HG03060 (cell line): ENCODE results near the gene LDLRAD4.
"Not testable (repeated sequence)": the region's sequence is repeated elsewhere in the genome, so short reads cannot be mapped to it uniquely, and the experiment has no call there.

Experiments
- ATAC-seq: cut with Tn5 transposase; IDR thresholded peaks from one replicate; pipeline ENCODE4 v1.9.1; 2021; ENCODE audit warnings: low read depth, moderate number of reproducible peaks; ENCODE audit not compliant: unreplicated experiment

LDLRAD4 gene

GRCh38 chr18:13320891-13321425 is 102.4 kb downstream of the LDLRAD4 start:
- ATAC-seq, result no peak

- no peak for ATAC-seq
These were observed 103.4 kb downstream of the LDLRAD4 start for GRCh38 chr18:13321923-13322322.

GRCh38 chr18:13323186-13323585 is 104.6 kb downstream of the LDLRAD4 start:
- ATAC-seq, result no peak

GRCh38 chr18:13324880-13325279 is 106.3 kb downstream of the LDLRAD4 start:
- ATAC-seq, result no peak

GRCh38 chr18:13328213-13328612 is 109.7 kb downstream of the LDLRAD4 start:
- ATAC-seq, result no peak

GRCh38 chr18:13330996-13331395 is 112.4 kb downstream of the LDLRAD4 start:
- no peak for ATAC-seq

GRCh38 chr18:13331846-13332245 is 113.3 kb downstream of the LDLRAD4 start:
- no peak for ATAC-seq

- ATAC-seq, result no peak
These were observed 114.3 kb downstream of the LDLRAD4 start for GRCh38 chr18:13332874-13333273.

GRCh38 chr18:13335903-13336302 is 117.3 kb downstream of the LDLRAD4 start:
- no peak for ATAC-seq

GRCh38 chr18:13336841-13337240 is 118.3 kb downstream of the LDLRAD4 start:
- ATAC-seq, result no peak

- ATAC-seq, result no peak
These were observed 118.8 kb downstream of the LDLRAD4 start for GRCh38 chr18:13337369-13337768.

- no peak for ATAC-seq
These were observed 119.8 kb downstream of the LDLRAD4 start for GRCh38 chr18:13338318-13338717.

GRCh38 chr18:13339653-13340052 is 121.1 kb downstream of the LDLRAD4 start:
- no peak for ATAC-seq

GRCh38 chr18:13346449-13346848 is 127.9 kb downstream of the LDLRAD4 start:
- ATAC-seq, result not testable (repeated sequence)

- no peak for ATAC-seq
These were observed 134.7 kb downstream of the LDLRAD4 start for GRCh38 chr18:13353084-13353823.

- ATAC-seq, result no peak
These were observed 135.8 kb downstream of the LDLRAD4 start for GRCh38 chr18:13354402-13354801.

- no peak for ATAC-seq
These were observed 137.5 kb downstream of the LDLRAD4 start for GRCh38 chr18:13356032-13356431.

GRCh38 chr18:13357289-13357688 is 138.7 kb downstream of the LDLRAD4 start:
- no peak for ATAC-seq

GRCh38 chr18:13359210-13359609 is 140.7 kb downstream of the LDLRAD4 start:
- no peak for ATAC-seq

GRCh38 chr18:13361431-13361830 is 142.9 kb downstream of the LDLRAD4 start:
- no peak for ATAC-seq

- ATAC-seq, result no peak
These were observed 143.5 kb downstream of the LDLRAD4 start for GRCh38 chr18:13362051-13362450.

GRCh38 chr18:13362607-13363006 is 144.0 kb downstream of the LDLRAD4 start:
- no peak for ATAC-seq
